Tibial artery (tissue), 4 donors: ENCODE measurements around the gene WDR37.

Experiments
- DNase-seq, 2 donors: peaks; one replicate each; pipeline ENCODE4 v3.0.0-alpha.2; 2019
- H3K27ac ChIP-seq, 2 donors: fragments of 200-600 bp; sonication (generic) in 1 of 2; 1 replicate in 1 of 2; 2 replicates in 1 of 2; pipeline ENCODE4 v1.5.1; 2018 to 2019; ENCODE audit warnings: mild to moderate bottlenecking in 1 of 2
- H3K27me3 ChIP-seq, 2 donors: fragments of 200-600 bp; sonication (generic) in 1 of 2; one replicate each; pipeline versions ENCODE4 v1.5.1 to v1.6.0; 2016 to 2019
- H3K36me3 ChIP-seq, 3 donors: fragments of 200-600 bp; sonication (generic) in 2 of 3; one replicate each; pipeline ENCODE4 v1.5.1; 2016 to 2019; ENCODE audit warnings: mild to moderate bottlenecking in 2 of 3
- H3K4me1 ChIP-seq, 4 donors: fragments of 200-600 bp; sonication (generic) in 2 of 4; 1 replicate in 3 of 4; 2 replicates in 1 of 4; pipeline ENCODE4 v1.5.1; 2016 to 2019
- H3K4me3 ChIP-seq, 2 donors: fragments of 200-600 bp; sonication (generic) in 1 of 2; 1 replicate in 1 of 2; 2 replicates in 1 of 2; pipeline ENCODE4 v1.5.1; 2018 to 2019; ENCODE audit warnings: mild to moderate bottlenecking in 2 of 2
- H3K9me3 ChIP-seq, 3 donors: fragments of 200-600 bp; sonication (generic) in 1 of 3; one replicate each; pipeline ENCODE4 v1.5.1; 2016 to 2019
- intact Hi-C: fragments of 100-400 bp; cut with DNase I; formaldehyde crosslinking; loops from one replicate; pipeline ENCODE4 v1.15.0; 2023; ENCODE audit warnings: low total_unique reads
- TF ChIP-seq, protein P1 (sequence below), 2 experiments: fragments of 200-600 bp in 1 of 2; fragments of 450-650 bp in 1 of 2; IDR thresholded peaks; one replicate each; pipeline ENCODE4 v1.5.1; 2017 to 2019; ENCODE audit warnings: antibody characterized with exemption in 2 of 2, mild to moderate bottlenecking in 1 of 2, moderate library complexity in 1 of 2

The WDR37 gene

DNA sequence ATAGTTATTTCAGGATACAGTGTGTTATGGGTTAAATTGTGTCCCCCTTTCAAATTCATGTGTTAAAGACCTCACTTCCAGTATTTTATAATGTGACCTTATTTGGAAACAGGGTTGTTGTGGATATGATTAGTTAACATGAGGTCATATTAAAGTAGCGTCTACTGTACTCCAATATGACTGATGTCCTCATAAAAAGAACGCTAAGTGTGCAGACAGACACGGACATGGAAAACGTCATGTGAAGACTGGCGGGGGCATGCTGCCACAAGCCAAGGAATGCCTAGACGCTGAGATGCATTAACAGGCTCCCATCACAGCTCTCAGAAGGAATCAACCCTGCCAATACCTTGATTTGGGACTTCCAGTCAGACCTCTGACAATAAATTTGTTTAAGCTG is 1.5 kb upstream of the WDR37 start:
- intact Hi-C loops = loop anchor here (5.0 kb wide), 1 partner anchor 122 kb away; the partner anchor contains the start of gene LARP4B
- peaks cover 0 to 21% (median 19%) of the 10 kb centered on the region in 3 donors for H3K36me3 ChIP-seq
- H3K4me3 ChIP-seq = no peak overlapping the region
- H3K9me3 ChIP-seq = no peaks in the 10 kb centered on the region
- H3K4me1 ChIP-seq = peaks cover 0 to 53% (median 23%) of the 10 kb centered on the region in 4 donors
- no peak overlapping the region for H3K27ac ChIP-seq
- TF ChIP-seq, protein P1, sequence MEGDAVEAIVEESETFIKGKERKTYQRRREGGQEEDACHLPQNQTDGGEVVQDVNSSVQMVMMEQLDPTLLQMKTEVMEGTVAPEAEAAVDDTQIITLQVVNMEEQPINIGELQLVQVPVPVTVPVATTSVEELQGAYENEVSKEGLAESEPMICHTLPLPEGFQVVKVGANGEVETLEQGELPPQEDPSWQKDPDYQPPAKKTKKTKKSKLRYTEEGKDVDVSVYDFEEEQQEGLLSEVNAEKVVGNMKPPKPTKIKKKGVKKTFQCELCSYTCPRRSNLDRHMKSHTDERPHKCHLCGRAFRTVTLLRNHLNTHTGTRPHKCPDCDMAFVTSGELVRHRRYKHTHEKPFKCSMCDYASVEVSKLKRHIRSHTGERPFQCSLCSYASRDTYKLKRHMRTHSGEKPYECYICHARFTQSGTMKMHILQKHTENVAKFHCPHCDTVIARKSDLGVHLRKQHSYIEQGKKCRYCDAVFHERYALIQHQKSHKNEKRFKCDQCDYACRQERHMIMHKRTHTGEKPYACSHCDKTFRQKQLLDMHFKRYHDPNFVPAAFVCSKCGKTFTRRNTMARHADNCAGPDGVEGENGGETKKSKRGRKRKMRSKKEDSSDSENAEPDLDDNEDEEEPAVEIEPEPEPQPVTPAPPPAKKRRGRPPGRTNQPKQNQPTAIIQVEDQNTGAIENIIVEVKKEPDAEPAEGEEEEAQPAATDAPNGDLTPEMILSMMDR (IDR thresholded peaks at IDR 0.05) = no peak
- H3K27me3 ChIP-seq = no peaks in the 10 kb centered on the region
- DNase-seq = no peak

DNA sequence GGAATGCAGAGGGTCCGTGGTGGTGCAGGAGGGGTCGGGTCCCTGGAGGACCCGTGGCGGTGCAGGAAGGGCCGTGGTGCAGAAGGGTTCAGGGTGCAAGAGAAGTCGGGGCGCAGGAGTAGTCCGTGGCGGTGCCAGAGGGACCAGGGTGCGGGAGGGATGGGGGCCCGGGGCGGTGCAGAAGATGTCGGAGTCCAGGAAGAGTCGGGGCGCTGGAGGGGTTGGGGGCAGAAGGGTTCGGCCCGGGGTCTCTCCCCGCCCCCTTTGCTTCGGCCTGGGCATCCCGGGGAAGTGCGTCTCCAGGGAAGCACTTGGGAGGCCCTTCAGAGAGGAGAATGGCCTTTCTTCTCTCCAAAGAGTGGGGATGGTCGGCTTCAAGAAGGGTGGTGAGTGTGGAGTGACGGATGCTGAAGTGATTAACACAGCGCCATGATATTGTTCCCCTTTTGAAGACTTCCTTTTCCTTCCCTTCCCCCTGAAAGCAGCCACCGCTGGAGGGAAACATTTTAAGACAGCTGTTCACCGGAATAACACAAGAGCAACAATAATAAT is 997 bp downstream of the WDR37 start:
- Histone ChIP-seq H3K36me3 (peaks cover 0 to 19% (median 10%) of the 10 kb centered on the region in 3 donors), H3K4me3 (peak overlapping the region; percentile 69 to 88), H3K27me3 (no peaks in the 10 kb centered on the region), H3K27ac (peak overlapping the region; percentile 96 to 99), H3K9me3 (no peaks in the 10 kb centered on the region), H3K4me1 (peaks cover 0 to 38% (median 17%) of the 10 kb centered on the region in 4 donors)
- intact Hi-C loops = loop anchor here (2.0 to 5.0 kb wide), 2 partner anchors 68 to 125 kb away; partner anchors contain the start of genes GTPBP4 and LARP4B
- TF ChIP-seq, protein P1 (IDR thresholded peaks at IDR 0.05) = no peak
- peak in 1 of 2 donors; percentile 27 for DNase-seq

DNA sequence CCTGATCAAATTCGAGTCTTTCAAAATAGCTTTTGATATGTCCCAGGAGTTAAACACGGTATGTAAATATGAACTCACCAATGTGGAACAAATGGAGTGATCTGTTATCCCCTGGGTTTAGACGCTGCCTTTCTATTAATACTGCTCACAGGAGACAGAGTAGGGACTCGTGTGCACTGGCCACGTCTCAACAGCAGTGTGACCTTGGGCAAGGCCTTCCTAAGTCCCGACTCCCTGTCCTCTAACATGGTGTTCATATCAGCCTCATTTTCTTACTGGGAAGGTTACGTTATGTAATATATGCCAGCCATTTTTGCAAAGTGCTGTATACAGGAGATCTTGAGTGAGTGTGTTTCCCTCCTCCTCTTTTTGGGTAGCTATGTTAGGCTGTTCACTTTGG is 1.8 kb downstream of the WDR37 start:
- intact Hi-C loops = loop anchor here (5.0 kb wide), 1 partner anchor 126 kb away; the partner anchor contains the start of gene LARP4B
- H3K27ac ChIP-seq = no peak overlapping the region

DNA sequence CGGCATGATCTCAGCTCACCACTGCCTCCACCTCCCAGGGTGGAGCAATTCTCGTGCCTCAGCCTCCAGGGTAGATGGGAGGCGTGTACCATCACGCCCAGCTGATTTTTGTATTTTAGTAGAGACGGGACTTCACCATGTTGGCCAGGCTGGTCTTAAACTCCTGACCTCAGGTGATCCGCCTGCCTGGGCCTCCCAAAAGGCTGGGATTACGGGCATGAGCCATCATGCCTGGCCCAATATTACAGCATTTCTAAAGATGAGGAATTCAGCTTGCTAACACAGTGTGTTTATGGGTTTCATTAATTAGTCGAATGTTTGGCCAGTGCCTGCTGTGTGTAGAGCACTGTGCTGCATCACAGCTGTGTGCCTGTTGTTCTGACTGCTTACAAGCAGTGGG is 3.7 kb downstream of the WDR37 start:
- H3K4me1 ChIP-seq = peaks cover 0 to 23% (median 10%) of the 10 kb centered on the region in 4 donors
- TF ChIP-seq, protein P1 (IDR thresholded peaks at IDR 0.05) = no peak
- no peak for DNase-seq
- H3K9me3 ChIP-seq = no peaks in the 10 kb centered on the region
- H3K4me3 ChIP-seq = no peak overlapping the region
- no peak overlapping the region for H3K27ac ChIP-seq
- intact Hi-C loops = loop anchor here (5.0 kb wide), 1 partner anchor 128 kb away; the partner anchor contains the start of gene LARP4B
- H3K27me3 ChIP-seq = no peaks in the 10 kb centered on the region
- H3K36me3 ChIP-seq = peaks cover 6 to 9% (median 6%) of the 10 kb centered on the region in 3 donors

More for the DNA sequence above, 1.8 kb downstream of the WDR37 start:
- Histone ChIP-seq H3K4me3 (no peak overlapping the region), H3K4me1 (peaks cover 0 to 38% (median 17%) of the 10 kb centered on the region in 4 donors), H3K27me3 (no peaks in the 10 kb centered on the region), H3K9me3 (no peaks in the 10 kb centered on the region), H3K36me3 (peaks cover 0 to 10% (median 8%) of the 10 kb centered on the region in 3 donors)
- DNase-seq = no peak
- TF ChIP-seq, protein P1 (IDR thresholded peaks at IDR 0.05) = no peak

DNA sequence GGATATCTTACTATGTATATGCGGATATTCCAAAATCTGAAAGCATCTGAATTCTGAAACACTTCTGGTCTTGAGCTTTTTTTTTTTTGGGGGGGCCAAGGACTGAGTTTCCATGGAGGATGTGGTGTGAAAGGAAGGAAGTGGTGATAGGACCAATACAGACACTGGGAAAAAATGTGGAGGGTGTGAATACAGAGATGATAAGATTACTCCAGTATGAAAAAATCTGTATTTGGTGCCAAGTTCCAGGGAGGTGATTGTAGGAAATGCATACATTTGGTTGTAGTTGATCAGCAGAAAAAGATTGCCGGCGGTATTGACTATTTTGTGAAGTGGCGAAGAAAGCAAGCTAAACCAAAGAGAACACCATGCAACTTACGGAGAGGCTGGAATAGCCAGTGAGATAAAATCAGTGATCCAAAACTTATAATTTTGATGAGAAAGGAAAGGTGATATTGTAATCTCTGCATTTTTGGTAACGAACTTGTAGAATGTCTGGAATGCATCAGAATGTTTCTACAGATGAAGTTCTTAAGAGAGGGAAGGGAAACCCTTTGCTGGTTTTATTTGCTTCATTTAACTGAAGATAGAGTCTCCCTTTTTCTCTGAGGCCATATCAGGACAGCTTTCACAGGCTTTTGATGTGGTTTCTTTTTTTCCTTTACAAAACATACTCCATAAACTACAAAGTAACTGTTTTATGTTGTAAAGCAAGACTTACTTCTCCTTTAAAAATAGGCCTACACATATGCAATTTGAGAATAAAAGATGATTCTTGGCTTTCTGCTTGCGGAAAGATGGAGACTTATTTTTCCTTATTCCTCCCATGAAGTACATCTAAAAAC is 6.0 kb downstream of the WDR37 start:
- Histone ChIP-seq H3K4me1 (peaks cover 0 to 13% (median 7%) of the 10 kb centered on the region in 4 donors), H3K27ac (no peak overlapping the region)

More for the DNA sequence above, 6.0 kb downstream of the WDR37 start:
- Histone ChIP-seq H3K4me3 (no peak overlapping the region), H3K36me3 (peaks cover 6% of the 10 kb centered on the region in 3 donors), H3K27me3 (no peaks in the 10 kb centered on the region), H3K9me3 (no peaks in the 10 kb centered on the region)
- no peak for DNase-seq
- intact Hi-C loops = no loop called here
- TF ChIP-seq, protein P1 (IDR thresholded peaks at IDR 0.05) = no peak
